ENCODE measurements around the gene SOX6.

SOX6 gene

DNA sequence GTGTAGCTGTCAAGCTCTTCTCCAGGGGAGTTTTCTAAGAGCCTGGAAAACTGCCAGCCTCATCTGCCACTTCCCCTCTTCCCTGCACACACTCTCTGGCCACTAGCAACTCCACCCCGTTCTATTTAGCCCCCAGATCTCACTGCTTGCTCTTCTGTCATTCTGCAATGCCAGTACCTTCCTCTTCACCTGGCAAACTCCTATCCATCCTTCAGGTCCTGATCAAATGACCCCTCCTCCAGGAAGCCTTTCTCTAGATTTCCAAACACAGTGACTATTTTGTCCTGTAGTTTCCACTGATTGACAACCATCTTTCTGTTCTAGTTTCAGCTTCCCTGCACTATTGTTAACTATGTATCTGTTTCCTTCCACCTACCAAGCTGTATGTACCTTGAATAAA, 437.7 kb downstream of the SOX6 start:
- DNase-seq, result no peak

DNA sequence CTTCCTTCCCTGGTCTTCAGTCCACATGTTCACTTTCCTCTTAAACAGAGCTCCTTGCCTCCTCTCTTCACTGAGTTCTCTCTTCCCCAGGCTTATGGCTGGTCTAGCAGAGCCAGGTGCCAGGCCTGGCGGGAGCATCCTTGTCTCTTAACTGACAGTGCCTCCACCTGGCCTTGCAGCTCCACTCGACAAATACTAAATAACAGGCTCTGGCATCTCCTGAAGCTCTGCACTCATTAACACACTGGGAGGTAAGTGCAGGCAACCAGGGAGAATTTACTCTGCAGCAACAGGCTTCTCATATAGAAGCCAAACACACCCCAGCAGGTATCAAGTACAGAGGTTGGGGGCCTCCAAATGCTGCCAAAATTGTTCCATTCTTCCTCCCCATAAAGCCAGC, 438.1 kb downstream of the SOX6 start:
- no peak for DNase-seq
